Heart left ventricle (tissue), 13 donors: ENCODE data around the gene AKR1E2.
"Not testable (repeated sequence)": the region's sequence is repeated elsewhere in the genome, so short reads cannot be mapped to it uniquely, and the experiment has no call there.

Experiments used
- CTCF ChIP-seq, 12 donors: fragments of 200-600 bp; sonication (generic) in 4 of 12; IDR thresholded peaks; one replicate each; pipeline versions ENCODE4 v1.5.0 to v1.8.0; 2018 to 2022; ENCODE audit warnings: antibody characterized with exemption in 12 of 12, mild to moderate bottlenecking in 5 of 12
- POLR2A ChIP-seq, 2 donors: fragments of 450-650 bp; IDR thresholded peaks; one replicate each; pipeline ENCODE4 v1.6.1; 2017; ENCODE audit warnings: antibody characterized with exemption in 2 of 2, mild to moderate bottlenecking in 2 of 2, moderate library complexity in 2 of 2
- donor health status: ischemic (EF 13 %, LVEDD 7.1; RV severe dilation, severe dysfunction).
- donor health status: DM: no; HTN: yes; CAD: no.
- donor health status: DM: no; HTN: no; CAD: no.
- donor health status: ischemic (EF 25% LVEDD 6.9; RV normal size, moderate dysfunction).
- donor health status: ischemic (EF 25% LVEDD 5.7; RV mildly dilated, moderate dysfunction).
- donor health status: ischemic (EF 35%, LVEDD 5.7; RV mildly dilated, moderate dysfunction).
- donor health status: nonischemic (EF 11% LVEDD 7.7; RV severe dilation, severe dysfunction).
- donor health status: DM: yes; HTN: yes; CAD: no.
- donor health status: PGD.
- donor health status: ischemic (EF 29% LVEDD 5.4; RV normal size, mild dysfunction).
- donor health status: nonischemic (EF 23%, LVEDD 6.1; RV moderate dilation, normal function).

DNA sequence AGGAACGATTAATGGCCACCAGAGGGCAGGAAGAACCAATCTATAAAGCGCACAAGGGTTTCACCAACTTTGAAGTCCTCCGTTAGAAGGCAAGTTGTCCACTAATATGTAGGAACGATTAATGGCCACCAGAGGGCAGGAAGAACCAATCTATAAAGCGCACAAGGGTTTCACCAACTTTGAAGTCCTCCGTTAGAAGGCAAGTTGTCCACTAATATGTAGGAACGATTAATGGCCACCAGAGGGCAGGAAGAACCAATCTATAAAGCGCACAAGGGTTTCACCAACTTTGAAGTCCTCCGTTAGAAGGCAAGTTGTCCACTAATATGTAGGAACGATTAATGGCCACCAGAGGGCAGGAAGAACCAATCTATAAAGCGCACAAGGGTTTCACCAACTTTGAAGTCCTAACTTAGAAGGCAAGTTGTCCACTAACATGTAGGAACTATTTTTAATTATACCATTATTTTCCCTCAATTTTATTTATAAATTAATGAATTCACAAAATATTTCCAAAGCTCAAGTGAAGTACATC, 10.3 kb upstream of the AKR1E2 start:
- TF ChIP-seq CTCF (IDR thresholded peaks at IDR 0.05) = peak; percentile 40 to 69 (median 64)
- TF ChIP-seq POLR2A (IDR thresholded peaks at IDR 0.05) = not testable (repeated sequence)
